ENCODE data around the gene WDR45B. TPM values are rescaled to one million over a fixed set of nuclear protein-coding genes. Genes with fewer than 3 reads are reported as not detected.
"Not testable (repeated sequence)": the region's sequence is repeated elsewhere in the genome, so short reads cannot be mapped to it uniquely, and the experiment has no call there.

Gene WDR45B
- polyA plus RNA-seq, 12 donors, result 51.4 to 91.2 (median 58.0) TPM; not detected in 1

DNA sequence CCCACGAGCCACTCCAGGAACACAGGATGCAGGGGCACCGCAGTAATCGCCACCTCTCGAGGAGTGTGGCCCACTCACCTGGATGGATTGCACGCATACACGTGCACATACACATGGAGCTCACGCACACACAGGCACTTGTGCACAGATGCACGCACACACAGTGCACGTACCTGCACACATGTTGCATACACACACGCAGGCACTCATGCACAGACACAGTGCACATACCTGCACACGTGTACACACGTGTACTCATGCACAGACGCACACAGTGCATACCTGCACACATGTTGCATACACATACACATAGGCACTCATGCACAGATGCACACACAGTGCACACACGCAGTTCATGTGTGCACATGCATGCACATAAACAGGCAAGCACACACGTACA is 11.6 kb upstream of the WDR45B start:
- no peak for DNase-seq

DNA sequence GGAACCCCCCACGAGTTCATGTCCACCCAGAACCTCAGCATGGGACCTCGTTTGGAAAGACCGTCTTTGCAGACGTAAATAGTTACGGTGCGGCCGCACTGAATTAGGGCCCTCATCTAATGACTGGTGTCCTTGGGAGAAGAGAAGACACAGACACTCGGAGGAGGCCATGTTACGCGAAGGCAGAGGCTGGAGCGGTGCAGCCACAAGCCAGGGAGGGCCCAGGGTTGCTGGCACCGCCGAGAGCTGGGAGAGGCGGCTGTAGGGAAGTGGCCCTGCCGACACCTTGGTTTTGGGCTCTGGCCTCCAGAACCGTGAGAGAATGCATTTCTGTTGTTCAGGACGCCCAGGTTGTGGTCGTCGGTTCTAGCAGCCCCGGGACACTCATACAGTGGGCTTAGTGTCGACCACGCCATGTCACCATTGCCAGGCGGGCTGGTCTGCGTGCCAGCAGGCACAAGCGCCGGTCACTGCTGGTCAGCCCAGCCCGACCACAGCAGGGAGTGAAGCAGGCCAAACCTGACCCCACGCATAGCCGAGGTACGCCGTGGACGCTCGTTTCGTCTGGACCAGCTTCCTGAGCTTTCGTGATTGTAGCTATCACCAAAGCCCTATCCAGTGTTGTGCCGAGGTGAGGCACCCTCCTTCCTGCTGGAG is 10.7 kb upstream of the WDR45B start:
- DNase-seq, result no peak

DNA sequence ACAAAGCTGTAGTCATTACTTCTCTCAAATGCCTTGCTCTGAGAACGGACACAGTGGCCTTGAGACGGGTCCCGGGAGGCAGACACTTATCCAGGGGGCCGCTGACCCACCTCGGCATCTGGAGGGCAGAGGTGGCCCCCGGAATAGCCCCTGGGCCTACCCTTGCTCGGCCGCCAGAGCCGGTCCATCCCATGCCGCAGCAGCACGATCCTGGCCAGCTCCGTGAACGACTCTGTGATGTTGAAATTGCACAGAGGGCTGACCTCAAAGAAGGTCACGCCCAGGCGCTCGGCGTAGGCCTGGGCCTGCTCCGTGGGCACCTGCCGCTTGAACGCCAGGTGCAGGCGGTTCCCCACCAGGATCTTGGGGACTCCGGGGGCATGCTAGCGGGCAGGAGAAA is 10.1 kb upstream of the WDR45B start:
- no peak for DNase-seq

DNA sequence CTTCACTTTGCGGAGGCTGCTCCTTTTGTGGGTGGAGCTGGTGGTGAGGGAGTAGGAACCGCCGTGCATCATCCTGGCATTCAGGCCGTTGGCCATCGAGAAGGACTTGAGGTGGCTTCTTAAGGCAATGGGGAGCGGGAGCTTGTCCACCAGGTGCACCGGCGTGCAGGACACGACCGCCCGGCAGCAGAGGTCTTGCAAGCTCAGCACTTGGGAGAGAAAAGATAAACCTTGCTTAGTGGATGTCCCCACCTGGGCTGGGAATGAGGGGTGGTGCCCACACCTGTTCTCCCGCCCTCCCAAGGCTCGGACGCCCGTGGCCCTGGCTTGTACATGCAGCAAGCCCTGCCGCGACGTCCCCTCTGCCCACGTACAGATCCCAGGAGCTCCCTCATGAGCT is 9.7 kb upstream of the WDR45B start:
- no peak for DNase-seq

DNA sequence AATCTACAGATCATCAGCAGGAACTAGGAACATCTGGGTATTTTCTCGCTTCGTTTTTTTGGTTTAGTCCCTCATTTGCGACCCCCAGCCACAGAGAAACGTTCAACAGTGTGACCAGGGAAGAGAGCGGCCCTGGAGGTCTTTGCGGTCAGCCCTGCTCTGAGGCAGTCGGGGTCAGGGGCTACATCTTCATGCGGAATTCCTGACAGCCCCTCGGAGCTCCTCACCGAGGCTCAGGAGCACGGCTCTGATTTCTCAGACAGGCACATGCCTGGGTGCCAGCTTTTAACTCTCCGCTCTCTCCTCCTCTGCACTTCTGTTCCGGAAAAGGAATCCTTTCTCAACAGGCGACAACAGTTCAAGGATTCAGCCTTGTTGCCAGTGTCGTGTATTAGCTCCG is 8.0 kb upstream of the WDR45B start:
- DNase-seq, result no peak

DNA sequence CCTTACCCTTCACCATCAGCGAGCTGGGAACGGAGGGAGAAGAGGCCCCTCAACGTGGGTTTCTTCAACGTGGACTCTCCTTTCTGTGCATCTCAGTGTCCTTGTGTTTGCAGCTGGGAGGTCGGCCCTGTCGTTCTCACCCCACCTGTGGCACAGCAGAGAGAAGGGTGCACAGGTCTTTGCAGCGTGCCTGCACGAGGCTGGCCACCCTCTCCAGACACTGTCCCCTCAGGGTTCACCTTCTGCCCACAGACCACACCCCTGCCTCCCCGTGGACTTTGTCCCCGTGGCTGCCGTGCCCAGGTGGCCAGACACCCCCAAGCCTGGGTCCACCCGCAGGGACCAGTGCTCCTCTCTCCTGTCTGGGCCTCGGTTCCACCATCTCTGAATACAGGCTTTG is 7.3 kb upstream of the WDR45B start:
- no peak for DNase-seq

DNA sequence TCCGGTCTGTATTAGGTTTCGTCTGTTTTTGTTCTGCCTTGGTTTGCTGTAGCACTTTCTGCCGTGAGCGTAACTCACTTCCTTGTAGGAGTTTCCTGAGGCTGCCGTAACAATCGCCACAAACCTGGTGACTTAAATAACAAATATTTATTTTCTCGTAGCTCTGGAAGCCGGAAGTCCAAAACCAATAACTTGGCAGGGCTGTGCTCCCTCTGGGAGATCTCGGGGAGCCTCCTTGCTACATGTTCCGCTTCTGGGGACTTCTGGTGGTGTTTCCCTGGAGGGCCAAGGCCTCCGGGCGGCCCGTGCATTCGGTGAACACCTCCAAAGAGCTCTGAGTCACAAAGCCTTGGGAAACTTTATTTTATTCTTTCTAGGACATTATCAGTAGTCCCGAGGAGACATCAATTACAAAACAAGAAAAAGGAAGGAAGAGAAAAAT is 6.8 kb upstream of the WDR45B start:
- no peak for DNase-seq

DNA sequence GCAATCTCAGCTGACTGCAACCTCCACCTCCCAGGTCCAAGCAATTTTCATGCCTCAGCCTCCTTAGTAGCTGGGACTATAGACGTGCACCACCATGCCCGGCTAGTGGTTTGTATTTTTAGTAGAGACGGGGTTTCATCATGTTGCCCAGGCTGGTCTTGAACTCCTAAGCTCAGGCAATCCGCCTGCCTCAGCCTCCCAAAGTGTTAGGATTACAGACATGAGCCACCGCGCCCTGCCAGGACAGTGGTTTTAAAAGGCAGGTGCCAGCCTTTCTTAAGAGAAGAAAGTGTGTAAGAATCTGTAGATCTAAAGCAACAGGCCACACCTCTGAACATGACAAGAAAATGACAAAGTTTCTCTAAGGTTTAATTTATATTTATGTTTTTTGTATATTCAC is 6.4 kb upstream of the WDR45B start:
- not testable (repeated sequence) for DNase-seq

DNA sequence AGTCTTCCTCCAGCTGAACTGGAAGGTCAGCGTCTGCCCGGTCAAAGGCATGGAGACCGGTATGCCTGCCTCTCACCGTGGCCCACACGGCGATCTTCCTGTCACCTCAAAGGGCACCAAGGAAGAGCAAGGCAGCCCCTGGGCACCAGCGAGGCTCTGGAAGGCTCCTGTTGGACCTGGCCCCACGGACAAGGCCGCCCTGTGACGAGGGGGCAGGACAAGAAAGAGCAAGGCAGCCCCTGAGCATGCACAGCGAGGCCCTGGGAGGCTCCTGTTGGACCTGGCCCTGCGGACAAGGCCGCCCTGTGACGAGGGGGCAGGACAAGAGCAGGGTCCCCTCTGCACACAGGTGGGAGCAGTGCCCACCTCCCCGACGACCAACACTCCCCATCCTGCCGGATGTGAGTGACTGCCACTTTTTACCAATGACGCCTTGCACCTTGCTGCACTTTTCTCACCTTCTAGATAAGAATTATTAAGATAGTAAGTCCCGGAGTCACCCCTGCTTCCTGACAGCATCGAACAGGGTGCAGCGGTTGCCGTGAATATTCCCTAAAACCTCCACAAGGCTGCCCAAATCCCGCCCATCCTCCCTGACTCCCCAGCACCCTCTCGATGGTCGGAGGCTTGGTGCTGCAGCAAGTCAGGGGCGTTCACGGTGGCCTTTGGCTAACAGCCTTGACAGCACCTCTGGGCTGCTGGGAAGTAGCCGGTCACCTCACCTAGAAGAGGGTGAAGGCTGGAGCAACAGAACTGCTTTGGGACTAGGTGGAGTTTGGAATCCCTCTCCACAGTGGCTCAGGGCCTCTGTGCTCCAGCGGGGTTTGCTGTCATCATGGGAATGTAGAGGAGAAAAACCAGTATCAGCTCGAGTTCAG is 5.6 kb upstream of the WDR45B start:
- no peak for DNase-seq

DNA sequence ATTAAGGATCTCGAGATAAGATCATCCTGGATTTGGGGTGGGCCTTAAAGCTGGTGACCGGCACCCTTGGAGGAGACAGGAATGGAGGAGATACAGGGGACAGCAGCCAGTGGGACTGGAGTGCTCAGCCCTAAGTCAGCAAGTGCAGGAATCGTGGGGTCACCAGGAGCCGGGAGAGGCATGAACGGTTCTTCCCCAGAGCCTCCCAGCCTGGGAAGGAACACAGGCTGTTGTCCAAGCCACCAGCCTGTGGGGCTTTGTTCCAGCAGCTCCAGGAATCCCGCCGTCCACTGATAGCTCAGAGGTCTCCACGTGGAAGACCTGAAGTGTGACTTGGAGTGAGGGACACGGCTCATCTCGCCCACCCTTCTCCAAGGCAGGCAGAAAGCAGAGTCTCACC is 2.5 kb upstream of the WDR45B start:
- DNase-seq, result no peak

DNA sequence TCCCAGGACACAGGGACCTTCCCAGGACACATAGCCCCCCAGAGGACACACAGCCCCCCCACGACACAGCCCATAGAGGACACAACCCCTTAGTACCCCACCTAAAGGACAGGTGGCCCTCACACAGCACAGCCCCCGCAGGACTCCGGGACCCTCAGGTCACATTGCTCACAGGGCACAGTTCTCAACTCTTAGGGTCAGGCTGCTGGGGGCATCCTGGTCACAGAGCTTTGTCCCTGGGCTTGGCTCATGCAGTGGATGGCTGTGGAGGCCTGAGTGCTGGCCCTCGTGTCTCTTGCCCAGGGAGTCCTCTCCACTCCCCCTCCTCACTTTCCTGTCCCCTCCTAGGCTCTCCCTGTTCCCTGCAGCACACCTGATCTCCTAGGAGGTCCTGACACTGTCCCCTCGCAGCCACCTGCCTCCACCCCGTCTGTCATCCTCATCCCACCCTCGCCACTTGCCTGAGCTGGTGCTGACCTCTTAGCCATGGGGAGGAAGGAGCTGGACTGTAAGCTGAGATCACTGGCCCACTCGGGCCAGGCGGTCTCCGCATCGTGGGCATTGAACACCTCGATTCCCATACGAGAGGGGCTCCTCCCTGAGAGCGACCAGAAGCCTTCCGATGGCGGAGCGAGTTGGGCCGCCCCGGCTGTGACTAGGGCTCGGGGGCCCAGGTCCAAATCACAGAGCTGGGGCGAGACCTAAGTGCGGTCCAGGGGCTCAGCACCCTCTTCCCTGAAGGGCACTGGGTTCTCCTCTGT is 1.4 kb upstream of the WDR45B start:
- no peak for DNase-seq

DNA sequence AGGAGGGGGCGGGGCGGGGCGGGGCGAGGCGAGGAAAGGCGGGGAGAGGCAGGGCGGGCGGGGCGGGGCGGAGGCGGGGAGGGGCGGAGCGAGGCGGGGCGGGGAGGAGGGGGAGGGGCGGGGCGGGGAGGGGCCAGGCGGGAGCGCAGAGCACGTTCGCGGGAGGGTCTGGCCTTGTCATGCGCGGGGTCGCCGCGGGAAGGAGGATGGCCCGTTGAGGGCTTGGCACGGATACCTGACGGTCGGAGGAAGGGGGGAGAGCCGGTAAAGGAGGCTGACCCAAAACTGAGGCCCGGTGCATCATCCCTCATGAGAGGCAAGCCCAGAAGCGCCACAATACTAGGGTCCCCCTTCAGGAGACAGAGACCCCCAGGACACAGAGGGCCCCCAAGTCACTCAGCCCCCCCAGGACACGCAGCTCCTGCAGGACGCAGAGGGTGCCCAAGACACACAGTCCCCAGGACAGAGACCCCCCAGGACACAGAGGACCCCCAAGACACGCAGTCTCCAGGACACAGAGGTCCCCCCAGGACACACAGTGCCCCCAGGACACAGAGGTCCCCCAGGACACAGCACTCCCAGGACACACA is 593 bp upstream of the WDR45B start:
- DNase-seq, result no peak

DNA sequence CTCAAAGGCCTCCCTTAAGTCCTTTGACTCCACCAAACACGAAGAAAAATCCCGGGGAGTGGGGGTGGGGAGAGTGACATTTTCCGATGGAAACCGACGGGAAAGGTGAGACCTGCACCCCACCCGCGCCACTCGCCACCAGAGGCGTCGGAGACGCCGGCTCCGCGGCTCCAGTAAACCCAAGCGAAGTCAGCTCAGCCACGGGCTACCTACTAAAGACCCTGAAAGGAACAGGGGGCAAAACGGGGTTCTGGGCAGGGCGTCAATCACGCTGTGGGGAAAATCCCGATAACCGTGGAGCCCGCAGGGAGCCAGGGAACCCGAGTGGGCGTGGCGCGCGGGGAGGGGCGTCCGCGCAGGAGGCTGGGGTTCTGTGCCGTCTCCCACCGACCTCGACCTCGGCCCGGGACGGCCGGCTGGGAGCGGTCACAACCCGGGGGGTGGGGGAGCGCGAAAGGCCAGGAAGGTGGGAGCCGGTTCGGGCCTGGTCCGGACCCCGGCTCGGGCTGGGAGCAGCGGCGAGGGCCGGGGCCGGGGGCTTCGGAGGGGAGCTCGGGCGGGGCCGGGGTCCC is 565 bp downstream of the WDR45B start:
- no peak for DNase-seq

DNA sequence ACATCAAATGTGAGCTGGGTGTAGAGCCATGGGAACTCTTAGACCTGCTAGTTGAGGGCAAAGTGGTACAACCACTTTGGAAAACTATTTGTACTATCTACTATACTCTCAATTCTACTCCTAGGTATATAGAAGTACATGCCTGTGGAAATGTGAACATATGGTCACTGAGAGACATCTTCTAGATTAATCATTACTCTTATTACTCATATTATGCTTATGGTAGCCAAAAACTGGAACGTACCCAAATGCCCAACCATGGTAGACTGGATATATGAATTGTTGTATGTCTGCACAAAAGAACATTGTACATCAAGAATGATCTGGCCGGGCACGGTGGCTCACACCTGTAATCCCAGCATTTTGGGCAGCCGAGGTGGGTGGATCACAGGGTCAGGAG is 2.7 kb downstream of the WDR45B start:
- no peak for DNase-seq

DNA sequence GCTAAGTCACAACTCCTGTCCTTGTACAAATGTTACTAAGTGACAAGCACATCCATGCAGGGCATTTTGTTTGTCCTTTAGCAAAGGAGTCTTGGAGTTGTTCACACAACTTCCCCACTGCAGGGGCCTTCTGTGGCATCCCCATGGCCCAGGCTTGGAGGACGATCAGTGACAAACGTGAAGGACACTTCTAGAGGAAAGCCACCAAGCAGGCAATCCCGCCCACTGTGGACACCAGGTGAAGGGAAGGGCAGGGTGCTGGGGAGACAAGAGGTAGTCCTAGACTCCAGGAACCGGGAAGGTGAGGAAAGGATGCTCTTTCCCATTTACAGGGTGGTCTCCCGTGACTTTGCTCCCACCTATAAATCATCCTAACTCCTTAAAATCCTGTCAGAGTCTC is 4.1 kb downstream of the WDR45B start:
- DNase-seq, result no peak

DNA sequence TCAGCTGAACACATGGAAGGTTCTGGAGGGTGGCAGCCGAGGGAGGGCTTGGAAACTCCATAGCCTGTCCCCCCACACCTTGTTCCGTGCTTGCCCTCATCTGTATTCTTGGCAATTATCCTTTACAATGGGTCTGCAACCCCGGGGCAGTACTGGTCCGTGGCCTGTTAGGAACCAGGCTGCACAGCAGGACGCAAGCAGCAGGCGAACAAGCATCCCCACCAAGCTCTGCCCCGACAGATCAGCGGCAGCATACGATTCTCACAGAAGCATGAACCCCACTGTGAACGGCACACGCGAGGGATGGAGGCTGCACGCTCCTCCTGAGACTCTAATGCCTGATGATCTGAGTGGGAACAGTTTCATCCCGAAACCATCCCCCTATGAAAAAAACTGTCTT is 6.2 kb downstream of the WDR45B start:
- no peak for DNase-seq

DNA sequence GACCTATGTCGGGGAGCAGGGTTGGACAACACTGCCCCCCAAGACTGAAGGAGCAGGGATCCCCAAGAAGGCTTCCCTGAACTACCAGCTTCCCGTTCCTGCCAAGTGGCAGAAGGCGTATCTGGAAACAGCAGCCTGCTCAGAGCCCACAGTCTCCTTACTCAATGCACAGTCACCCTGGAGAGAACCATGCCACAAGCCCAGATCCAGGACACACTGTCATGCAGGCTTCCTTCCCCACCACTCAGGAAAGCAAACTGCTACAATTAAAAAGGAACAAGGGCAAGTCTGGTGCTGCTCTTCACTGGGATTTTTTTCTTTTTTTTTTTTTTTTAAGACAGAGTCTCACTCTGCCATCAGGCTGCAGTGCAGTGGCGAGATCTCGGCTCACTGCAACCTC is 8.2 kb downstream of the WDR45B start:
- no peak for DNase-seq

DNA sequence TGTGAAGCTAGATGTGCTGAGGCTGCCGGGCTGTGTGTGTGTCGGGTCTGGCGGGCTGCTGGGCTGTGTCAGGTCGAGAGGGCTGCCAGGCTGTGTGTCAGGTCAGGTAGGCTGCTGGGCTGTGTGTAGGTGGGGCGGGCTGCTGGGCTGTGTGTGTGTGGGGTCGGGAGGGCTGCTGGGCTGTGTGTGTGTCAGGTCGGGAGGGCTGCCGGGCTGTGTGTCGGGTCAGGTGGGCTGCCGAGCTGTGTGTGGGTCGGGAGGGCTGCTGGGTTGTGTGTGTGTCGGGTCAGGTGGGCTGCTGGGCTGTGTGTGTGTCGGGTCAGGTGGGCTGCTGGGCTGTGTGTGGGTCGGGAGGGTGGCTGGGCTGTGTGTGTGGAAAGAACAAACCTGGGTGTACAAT is 8.6 kb downstream of the WDR45B start:
- no peak for DNase-seq

DNA sequence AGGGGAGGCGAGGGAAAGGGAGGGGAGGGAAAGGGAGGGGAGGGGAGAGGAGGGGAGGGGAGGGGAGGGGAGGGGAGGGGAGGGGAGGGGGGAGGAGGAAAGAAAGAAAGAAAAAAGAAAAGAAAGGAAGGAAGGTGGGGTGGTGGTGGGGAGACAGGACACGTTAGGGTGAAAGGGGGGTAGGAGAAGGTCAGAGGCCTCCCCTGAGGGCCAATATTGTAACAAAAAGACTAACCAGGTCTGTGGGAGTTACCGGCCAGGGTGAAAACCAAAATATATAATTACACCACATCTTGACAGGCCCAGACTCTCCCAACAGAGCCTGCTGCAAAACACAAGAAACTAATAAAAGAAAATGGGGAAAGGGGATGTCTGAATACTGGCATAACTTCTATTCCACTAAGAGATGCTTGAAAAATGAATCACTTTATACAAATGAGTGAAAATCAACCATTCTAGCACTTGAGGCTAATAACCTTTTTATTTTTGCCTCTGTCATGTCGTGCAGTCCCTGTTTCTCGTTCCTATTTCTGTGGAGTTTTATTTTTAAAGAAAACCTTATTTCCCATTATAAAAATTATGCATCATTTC is 10.0 kb downstream of the WDR45B start:
- no peak for DNase-seq

DNA sequence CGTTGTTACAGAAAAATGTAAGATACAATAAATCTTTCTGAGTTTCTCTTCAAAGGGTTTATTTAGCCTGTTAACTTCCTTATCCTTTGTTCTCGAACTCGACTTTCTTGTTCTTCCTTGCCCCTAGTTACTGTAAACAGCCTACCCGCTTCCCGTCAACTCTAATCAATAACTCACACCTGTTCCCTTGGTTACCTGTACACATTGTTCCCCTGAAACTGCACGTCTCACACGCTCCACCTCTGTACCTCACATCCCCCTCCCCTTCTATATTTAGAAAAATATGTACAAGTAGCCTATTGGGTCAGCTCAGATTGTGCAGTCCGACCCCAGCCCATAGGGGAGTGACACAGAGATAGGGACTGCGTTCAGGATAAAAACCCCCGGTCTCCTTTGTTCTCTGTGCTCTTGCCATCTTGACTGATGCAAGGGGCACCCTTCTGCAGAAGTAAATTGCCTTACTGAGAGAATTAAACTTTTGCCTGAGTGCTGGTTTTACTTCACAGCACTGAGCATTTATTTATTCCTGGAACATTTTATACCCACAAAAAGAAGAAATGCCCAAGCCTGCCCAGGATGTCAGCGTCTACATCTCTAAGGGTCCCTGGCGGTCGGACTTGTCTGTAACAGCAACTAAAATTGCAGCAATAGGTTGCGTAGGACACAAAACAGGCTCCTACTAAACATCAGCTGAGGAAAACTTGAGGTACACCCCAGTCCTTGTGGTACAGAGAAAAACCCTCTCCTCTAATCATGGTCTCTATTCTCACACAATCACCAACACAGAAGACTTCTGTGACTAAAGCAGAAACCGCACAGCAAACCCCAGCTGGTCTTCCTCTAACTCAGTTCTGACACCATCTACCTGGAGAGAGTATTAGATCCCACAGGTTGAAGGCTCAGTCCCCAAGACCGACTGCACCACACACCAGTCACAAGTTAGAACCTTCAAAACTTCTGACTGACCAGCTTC is 11.3 kb downstream of the WDR45B start:
- no peak for DNase-seq

All from muscle of arm (tissue), 12 donors.